ENCODE data around the gene ZNF32.
"Not testable (repeated sequence)": the region's sequence is repeated elsewhere in the genome, so short reads cannot be mapped to it uniquely, and the experiment has no call there.

The ZNF32 gene

DNA sequence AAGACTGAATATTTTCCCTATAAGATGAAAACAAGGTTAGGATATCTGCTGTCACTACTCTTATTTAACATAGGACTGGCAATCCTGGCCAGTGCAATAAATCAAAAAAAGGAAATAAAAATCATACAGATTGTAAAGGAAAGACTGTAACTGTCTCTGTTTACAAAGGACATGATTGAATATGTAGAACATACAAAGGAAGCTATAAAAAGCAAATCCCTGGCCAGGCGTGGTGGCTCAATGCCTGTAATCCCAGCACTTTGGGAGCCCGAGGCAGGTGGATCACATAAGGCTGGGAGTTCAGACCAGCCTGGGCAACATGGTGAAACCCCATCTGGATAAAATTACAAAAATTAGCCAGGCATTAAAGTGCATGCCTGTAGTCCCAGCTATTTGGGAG, 26.6 kb downstream of the ZNF32 start:
- DNase-seq, result no peak

DNA sequence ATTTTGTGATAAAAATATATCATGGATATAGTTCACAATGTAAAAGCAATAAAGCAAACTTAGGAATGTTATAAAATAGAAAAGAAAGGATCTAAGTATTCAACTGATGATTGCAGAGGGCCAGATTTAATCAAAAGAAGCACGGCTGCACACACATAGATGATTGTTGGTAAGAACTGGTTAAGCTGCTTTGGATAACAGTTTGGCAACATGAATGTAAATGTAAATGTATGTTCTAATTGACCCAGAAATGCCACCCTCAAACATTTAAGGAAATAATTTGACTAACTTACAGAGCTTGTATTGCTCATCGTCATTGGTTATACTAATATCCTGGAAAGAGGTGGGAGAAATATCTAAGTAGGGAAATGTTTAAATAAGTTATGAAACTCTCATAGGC, 29.3 kb downstream of the ZNF32 start:
- DNase-seq, result no peak

DNA sequence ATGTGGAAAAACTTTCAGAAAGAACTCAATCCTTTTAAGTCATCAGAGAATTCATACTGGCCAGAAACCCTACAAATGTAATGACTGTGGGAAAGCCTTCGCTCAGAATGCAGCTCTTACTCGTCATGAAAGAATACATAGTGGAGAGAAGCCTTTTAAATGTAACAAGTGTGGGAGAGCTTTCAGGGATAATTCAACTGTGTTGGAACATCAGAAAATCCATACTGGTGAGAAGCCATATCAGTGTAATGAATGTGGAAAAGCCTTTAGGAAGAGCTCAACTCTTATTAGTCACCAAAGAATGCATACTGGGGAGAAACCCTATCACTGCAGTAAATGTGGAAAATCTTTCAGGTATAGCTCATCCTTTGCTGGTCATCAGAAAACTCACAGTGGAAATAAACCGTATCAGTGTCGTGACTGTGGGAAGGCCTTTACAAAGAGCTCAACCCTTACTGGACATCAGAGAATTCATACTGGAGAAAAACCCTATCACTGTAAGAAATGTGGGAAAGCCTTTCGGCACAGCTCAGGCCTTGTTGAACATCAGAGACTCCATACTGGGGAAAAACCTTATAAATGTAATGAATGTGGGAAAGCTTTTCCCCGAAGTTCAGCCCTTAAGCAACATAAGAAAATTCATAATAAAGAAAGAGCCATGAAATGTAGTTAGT, 31.8 kb downstream of the ZNF32 start:
- DNase-seq, result no peak

DNA sequence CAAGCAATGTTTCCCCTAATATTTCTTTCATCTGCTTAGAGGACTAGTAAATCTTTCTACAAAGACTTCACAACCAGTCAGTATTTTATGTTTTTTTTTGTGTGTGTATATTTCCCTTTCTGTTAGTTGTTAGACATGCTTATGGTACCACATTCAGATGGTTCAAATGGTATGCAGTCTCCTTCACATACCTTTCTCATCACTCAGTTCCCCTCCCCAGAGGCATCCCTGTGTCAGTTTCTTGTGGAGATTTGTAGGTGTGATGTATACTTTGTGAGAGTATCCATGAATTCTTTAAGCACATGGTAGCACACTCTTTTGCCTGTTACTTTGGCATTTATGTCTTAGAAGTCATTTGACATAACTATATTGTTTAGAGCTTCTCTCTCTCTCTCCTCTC, 38.0 kb downstream of the ZNF32 start:
- no peak for DNase-seq

DNA sequence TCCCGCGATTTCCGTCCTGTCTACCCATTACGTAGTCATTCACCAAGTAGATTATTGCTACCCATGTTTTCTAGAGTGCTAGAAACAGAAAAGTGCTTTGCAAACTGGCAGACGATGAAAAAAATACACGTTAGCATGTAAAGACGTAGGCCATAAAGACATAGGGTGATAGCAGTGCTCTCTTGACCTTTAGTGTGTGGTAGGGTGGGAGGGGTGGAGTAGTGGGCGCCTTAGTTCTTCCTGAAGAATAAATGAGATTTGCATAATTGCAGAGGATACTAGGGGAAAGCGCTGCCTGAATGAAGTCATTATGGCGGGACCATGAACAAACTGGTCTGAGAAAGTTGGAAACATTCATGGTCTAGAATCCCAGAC, 41.5 kb downstream of the ZNF32 start:
- DNase-seq, result no peak

DNA sequence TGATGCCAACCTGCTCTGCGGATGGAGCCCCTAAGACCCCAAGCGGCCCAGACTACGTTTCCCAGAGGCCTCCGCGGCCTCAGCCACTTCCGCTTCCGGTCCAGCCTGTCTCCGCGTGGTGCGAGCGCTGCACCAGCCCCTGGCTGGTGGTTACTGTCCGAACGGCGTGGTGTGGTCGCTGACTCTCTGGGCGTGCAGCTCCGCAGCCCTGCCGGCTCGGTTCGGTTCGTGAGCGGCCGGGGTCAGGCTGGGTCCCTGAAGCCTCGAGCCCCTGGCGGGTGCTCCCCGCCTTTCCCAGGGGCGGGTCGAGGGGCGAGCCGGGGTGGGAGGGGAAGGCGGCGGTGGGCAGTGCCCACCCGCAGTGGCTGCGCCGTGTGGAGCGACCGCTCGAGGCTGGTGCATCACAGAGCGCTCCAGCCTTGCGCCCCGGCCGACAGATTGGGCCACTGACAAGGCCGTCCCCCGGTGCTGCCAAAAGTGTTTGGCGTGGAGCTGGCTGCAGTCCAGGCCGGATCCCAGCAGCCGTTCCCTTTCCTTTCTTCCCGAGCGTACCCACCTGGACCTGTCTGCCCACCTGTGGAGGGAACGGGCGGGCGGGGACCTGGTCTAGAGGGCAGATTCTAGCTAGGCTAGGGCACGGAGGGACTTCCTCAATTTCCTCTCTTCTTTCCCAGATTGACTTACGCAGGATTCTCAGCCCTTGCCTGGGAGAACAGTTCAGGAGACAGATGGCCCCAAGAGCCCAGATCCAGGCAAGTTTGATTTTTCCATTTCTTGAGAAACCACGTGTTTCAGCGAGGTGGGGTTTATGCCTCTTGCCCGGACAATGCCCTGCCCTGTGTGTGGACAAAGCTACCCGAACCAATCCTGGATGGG, 42.1 kb downstream of the ZNF32 start, which contains the start of gene ZNF485:
Gene ZNF485 (plus strand): TSS at position 116 of the 876 bp plus-strand sequence. CDS start 613 bp downstream, at position 729.
- DNase-seq, result peak; percentile 28

DNA sequence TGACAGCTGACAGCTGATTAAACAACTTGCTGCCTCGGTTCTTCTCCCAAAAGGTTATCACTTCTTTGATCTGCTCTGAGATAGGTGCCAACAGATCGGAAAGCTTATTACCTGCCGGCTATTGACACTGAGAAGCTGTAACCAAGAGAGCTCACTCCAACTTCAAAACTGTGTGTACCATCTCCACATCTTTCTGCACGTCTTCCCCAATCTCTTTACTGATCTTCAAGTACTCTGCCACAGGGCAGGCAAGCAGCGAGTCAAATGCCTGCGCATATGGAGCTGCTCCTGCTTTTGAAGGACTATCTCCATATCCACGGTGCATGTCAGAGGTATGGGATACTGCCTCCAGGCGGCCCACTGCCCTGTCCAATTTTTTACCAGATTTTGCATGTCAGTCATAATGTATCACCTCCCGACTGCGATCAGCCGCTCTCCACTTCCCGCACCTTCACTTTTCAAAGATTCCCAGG, 42.8 kb downstream of the ZNF32 start:
- no peak for DNase-seq

DNA sequence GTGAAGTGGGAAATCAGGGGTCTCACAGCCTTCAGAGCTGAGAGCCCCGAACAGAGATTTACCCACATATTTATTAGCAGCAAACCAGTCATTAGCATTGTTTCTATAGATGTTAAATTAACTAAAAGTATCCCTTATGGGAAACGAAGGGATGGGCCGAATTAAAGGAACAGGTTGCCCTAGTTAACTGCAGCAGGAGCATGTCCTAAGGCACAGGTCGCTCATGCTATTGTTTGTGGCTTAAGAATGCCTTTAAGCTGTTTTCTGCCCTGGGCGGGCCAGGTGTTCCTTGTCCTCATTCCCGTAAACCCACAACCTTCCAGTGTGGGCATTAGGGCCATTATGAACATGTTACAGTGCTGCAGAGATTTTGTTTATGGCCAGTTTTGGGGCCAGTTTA, 47.1 kb downstream of the ZNF32 start:
- not testable (repeated sequence) for DNase-seq

DNA sequence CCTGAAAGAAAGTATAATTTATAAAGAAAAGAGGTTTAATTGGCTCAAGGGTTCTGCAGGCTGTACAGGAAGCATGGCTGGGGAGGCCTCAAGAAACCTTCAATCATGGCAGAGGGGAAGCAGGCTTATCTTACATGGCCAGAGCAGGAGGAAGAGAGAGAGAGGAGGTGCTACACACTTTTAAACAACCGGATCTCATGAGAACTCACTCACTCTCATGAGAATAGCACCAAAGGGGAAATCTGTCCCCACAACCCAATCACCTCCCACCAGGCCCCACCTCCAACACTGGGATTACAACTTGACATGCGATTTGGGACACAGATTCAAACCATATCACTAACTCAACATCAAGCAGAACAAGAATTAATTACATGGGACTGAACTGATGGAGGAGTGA, 49.3 kb downstream of the ZNF32 start:
- no peak for DNase-seq

DNA sequence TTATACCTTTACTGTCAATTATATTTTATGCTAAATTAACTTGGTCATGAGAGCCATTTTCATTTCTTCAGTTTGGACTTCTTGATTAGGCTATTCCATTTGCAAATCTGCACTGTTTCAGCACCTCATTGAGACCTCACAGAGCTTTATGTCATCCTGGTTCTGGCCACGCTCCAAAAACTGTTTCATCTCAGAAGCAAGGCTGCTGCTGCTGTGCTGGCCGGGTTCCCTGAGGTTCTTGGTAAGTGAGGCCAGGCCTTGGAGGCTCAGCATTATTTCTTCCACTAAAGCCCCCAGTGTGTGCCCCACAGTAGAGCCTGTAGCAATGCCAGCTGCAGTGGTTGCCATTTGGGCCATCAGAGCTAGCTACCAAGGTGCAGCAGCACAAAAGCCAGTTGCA, 50.2 kb downstream of the ZNF32 start:
- DNase-seq, result no peak

DNA sequence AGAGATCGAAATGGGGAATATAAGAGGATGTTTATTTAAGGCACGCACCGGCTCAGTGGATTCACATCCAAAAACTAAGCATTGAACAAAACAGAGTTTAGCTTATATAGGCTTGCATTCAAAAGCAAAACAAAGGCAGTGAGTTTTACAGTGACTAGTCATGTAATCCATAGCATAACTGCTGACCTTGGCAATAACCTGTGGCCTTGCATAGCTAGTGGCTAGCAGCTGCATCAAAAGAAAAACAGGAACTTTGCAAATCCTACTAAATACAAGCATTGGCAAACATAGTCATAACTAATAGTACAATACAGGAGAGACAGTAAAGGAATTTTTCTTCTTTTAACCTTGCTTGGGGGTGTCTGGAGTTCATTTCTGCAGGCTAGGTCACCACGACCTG, 52.1 kb downstream of the ZNF32 start:
- no peak for DNase-seq

DNA sequence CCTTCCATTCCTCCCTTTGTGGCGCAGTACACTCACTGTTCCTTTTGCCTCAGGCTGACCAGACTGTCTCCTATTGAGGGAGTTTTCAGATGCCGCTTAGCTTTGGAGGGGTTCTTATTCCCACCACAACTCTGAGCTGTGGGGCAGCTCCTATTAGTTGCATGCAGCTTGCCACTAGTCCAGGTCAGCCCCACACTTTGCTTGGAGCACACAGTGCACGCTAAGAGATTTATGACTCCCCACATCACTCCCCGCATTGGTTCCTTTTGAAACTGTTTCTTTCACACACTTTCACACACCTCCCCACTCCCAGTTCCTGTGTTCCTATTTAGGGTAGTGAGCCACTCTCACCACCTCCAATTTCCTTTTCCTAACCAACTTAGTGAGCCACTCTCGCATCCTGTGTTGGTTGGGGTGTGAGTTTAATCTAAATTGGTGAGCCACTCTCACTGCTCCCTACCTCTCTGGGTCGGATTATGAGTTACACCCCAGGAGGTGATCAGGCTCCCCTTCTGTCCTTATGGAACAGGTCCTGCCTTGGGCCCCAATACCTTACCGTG, 52.9 kb downstream of the ZNF32 start:
- DNase-seq, result no peak

DNA sequence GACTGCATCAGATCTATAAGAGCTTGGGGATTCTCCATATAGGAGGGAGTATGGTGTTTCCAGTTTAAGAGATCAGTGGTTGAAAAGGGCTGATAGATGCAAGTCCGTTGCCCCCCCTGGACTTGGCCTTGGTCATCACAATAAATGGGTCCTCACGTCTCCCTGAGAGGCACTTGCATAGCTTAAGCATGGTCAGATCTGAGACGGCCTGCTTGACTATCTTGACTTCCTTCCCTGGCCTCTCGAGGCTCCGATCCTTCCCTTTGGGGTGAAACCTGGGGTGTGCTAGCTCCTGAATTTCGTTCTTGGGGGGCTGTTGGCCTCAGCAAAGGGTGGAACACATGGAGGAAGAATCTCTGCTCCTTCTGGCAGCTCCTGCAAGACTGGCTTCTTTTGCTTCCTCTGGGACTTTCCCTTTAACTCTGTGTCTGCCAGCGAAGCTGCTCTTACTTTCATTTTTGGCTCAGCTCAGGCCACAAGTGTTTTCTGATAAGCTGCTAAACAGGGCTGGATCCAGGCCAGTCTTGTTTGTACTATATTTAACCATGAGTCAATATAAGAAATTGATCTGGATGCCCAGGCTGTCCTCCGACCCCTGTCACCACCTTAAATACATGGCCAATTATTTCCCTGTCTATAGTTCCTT, 53.6 kb downstream of the ZNF32 start:
- DNase-seq, result no peak
